HG02678 (cell line): ENCODE measurements around the gene RPL27.
"Not testable (repeated sequence)": the region's sequence is repeated elsewhere in the genome, so short reads cannot be mapped to it uniquely, and the experiment has no call there.

Source experiments
- ATAC-seq: cut with Tn5 transposase; IDR thresholded peaks from one replicate; pipeline ENCODE4 v1.9.1; 2021; ENCODE audit warnings: mild to moderate bottlenecking, moderate library complexity; ENCODE audit not compliant: unreplicated experiment

The RPL27 gene

GRCh38 chr17:42997984-42998938 is at the start of gene RPL27:
Gene RPL27, plus strand, starts transcription at chr17:42998419. Its CDS starts 332 bp downstream, at chr17:42998751.
- peak; percentile 93 for ATAC-seq

DNA sequence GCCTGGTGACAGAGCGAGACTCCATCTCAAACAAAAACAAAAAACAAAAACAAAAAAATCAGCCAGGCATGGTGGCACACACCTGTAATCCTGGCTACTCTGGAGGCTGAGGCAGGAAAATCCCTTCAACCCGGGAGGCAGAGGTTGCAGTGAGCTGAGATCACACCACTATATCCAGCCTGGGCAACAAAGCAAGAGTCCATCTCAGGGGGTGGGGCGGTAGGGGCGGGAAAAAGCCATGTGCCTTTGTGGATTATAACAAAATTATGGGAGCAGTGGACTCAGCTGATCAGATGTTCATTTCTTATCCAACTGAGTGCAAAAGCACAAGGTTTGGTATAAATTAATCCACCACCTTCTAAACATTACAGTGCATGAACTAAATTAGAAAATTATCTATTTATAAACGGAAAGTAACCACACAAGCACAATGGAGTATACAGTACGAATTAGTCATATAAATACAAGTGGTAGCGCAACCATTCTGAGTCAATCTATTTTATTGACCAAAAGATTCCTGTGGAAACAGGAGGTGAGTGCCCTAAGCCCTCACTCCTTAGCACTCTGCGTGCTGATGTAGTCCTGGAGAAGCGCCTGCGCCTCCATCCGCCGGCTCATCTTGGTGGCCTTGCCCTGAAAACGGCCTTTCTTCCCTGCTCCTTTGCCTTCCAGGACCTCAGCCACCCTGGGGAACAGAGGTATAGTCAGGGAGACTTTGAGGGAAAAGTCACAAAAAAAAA is 48.0 kb upstream of the RPL27 start:
- no peak for ATAC-seq

- ATAC-seq, result no peak
These were observed 44.5 kb upstream of the RPL27 start for GRCh38 chr17:42953669-42954068.

DNA sequence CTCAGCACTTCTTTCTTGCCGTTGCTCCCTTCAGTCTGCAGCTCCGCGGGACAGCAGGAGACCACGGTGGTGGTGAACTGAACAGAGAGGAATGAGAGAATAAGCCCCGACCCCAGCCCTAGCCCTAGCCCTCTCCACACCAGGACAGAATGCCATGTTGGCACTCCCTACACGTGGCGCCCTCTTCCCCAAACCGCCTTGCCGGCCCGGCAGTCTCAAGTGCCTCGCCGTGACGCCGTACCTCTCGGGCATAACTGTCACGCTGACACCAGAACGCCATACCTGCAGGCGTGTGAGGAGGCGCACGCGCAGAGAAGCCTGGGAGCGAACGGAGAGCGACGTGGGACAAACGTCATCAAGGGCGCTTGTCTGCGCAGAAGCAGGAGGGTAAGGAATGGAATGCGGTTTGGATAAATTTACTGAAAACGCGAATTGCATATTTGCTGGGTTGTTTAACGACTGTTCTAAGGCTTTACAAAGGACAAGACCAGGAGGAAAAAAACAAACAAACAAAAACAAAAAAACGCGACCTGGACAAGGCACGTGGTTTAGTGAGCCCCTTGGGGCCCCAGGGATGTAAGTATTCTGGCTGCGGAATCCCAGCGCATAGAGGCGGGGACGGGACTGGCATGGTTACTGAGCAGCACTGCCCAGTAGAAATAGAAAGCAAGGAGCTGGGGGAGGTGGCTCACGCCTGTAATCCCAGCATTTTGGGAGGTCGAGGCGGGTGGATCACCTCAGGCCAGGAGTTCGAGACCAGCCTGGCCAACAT is 33.9 kb upstream of the RPL27 start, which contains the start of gene AARSD1:
Gene AARSD1 (minus strand): TSS at position 294 of the 772 bp plus-strand sequence. CDS start 14 bp downstream, at position 280.
- peak; percentile 75 for ATAC-seq

- ATAC-seq, result no peak
These were observed 30.3 kb upstream of the RPL27 start for GRCh38 chr17:42967925-42968324.

- ATAC-seq, result no peak
These were observed 29.1 kb upstream of the RPL27 start for GRCh38 chr17:42969001-42969581.

- ATAC-seq, result no peak
These were observed 26.6 kb upstream of the RPL27 start for GRCh38 chr17:42971589-42971988.

DNA sequence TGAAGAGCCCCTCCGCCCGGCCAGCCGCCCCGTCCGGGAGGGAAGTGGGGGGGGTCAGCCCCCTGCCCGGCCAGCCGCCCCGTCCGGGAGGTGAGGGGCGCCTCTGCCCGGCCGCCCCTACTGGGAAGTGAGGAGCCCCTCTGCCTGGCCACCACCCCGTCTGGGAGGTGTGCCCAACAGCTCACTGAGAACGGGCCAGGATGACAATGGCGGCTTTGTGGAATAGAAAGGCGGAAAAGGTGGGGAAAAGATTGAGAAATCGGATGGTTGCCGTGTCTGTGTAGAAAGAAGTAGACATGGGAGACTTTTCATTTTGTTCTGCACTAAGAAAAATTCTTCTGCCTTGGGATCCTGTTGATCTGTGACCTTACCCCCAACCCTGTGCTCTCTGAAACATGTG is 24.9 kb upstream of the RPL27 start:
- ATAC-seq, result not testable (repeated sequence)

DNA sequence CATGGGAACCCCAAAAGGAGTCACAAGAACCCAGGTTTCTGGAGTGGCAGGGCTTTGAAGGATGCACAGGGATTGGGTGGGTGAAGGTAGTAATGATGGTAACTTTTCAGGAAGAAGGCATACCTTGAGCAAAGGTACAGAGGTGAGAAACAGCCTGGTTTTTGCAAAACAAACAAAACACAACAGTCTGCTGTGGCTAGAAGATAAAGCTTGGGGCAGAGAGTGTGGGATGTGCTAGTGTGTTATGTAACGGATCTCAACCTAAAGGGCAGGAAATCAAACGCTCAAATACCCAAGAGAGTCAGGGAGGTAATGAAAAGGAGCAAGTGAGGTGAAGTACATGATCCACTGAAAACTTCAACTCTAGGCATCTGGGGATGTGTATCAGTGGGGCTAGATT is 23.0 kb upstream of the RPL27 start:
- ATAC-seq, result no peak

DNA sequence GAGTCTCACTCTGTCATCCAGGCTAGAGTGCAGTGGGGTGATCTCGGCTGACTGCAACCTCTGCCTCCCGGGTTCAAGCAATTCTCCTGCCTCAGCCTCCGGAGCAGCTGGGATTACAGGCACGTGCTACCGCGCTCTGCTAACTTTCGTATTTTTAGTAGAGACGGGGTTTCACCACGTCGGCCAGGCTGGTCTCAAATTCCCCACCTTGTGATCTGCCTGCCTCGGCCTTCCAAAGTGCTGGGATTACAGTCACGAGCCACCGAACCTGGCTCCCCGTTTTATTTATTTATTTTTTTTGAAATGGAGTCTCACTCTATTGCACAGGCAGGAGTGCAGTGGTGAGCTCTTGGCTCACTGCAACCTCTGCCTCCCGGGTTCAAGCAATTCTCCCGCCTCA is 22.5 kb upstream of the RPL27 start:
- not testable (repeated sequence) for ATAC-seq

GRCh38 chr17:42979511-42980273 is 18.5 kb upstream of the RPL27 start, which contains the start of gene PTGES3L:
Gene PTGES3L, minus strand, starts transcription at chr17:42980080. Its CDS starts 27 bp downstream, at chr17:42980053.
- peak; percentile 27 for ATAC-seq

- peak; percentile 67 for ATAC-seq
These were observed 17.9 kb upstream of the RPL27 start, which contains the start of gene RUNDC1 for GRCh38 chr17:42980274-42980765. Gene RUNDC1, plus strand, starts transcription at chr17:42980565. Its CDS starts 12 bp downstream, at chr17:42980577.

GRCh38 chr17:42980766-42981397 is 17.3 kb upstream of the RPL27 start:
- ATAC-seq, result peak; percentile 43

- no peak for ATAC-seq
These were observed 16.0 kb upstream of the RPL27 start for GRCh38 chr17:42982266-42982665.

- peak; percentile 53 for ATAC-seq
These were observed 13.0 kb upstream of the RPL27 start for GRCh38 chr17:42985225-42985624.

DNA sequence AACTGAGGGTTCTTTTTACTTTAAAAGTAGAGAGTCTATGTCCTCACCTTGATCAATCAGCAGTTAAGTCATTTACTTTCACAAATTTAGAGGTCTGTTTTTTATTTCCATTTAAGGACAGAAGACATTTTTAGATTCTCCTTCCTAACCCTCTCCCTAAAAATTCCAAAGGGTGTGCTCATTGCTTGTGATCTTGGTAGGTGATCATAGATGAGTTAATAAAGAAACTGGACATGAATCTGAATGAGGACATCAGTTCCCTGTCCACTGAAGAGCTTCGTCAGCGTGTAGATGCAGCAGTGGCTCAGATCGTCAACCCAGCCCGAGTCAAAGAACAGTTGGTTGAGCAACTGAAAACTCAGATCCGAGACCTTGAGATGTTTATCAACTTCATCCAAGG is 9.1 kb upstream of the RPL27 start:
- ATAC-seq, result no peak

DNA sequence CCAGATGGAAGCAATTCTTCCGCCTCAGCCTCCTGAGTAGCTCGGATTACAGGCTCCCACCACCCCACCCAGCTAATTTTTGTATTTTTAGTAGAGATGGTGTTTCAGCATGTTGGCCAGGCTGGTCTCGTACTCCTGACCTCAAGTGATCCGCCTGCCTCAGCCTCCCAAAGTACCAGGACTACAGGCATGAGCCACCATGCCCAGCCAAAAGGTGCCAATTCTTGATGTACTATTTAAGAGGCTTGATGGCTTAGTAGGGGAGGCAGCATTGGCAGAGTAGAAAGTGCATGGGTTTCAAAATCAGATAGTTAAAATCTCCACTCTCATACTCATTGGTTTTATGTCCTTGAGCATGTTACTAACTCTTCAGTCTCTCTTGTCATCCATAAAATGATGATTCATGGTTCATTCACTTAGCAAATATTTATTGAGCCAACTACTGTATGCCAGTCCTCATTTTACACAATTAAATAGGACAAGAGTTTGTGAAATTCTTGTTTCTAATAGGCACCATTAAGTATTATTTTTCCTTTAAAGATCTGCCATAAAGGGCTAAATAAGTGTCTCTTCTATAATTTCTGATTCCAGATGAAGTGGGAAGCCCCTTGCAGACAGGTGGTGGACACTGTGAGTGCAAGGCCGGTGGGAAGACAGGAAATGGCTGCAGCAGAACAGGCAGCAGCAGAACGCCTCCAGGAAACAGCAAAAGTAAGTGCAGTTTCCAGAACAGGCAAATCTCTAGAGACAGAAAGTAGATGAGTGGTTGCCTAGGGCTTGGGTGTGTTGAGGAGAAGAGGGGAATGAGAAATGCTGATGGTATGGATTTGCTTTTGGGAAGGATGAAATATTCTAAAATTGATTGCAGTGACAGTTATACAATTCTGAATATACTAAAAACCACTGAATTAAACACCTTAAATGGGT is 8.2 kb upstream of the RPL27 start:
- no peak for ATAC-seq

DNA sequence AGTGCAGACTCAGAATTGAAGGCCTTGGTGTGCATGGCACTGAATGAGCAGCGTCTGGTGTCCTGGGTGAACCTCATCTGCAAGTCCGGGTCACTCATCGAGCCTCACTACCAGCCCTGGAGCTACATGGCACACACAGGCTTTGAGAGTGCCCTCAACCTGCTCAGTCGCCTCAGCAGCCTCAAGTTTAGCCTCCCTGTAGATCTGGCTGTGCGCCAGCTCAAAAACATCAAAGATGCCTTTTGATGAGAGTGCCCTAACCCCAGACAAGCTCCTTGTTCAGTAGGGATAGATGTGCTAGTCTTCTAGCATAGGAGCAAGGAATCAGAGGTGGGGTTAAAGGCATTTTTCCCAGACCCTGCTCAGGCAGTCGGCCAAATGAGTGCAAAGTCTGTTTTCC is 6.7 kb upstream of the RPL27 start:
- ATAC-seq, result no peak
